Kidney (tissue), 14 donors: ENCODE results near the gene MYL11. TPM values are rescaled to one million over a fixed set of nuclear protein-coding genes. Genes with fewer than 3 reads are reported as not detected.

ENCODE experiments used
- DNase-seq, 5 donors: peaks; one replicate each; pipeline ENCODE4 v3.0.0-alpha.2; 2013 to 2020
- FAIRE-seq: peaks from 2 replicates; lab custom pipeline; 2012; peaks lifted over from hg19 to GRCh38; lab: Jason Lieb, UNC
- H3K27ac ChIP-seq, 2 donors: one replicate each; pipeline ENCODE4 v1.7.0; 2013; ENCODE audit warnings: low read depth in 2 of 2, low read length in 2 of 2, inconsistent platforms in 1 of 2
- H3K27me3 ChIP-seq: one replicate; pipeline ENCODE4 v1.7.1; 2013; ENCODE audit warnings: low read length, inconsistent platforms; ENCODE audit not compliant: control insufficient read depth, insufficient read depth
- H3K36me3 ChIP-seq, 3 donors: one replicate each; pipeline versions ENCODE4 v1.7.0 to v1.7.1; 2013; ENCODE audit warnings: low read length in 3 of 3, control low read depth in 1 of 3, inconsistent platforms in 1 of 3; ENCODE audit not compliant: insufficient read depth in 3 of 3, control insufficient read depth in 2 of 3
- H3K4me1 ChIP-seq, 3 donors: one replicate each; pipeline versions ENCODE4 v1.7.0 to v1.7.1; 2013; ENCODE audit warnings: low read length in 3 of 3, inconsistent platforms in 1 of 3, low read depth in 1 of 3; ENCODE audit not compliant: control insufficient read depth in 2 of 3, insufficient read depth in 2 of 3
- H3K4me3 ChIP-seq, 3 donors: one replicate each; pipeline versions ENCODE4 v1.7.0 to v1.8.1; 2013; ENCODE audit warnings: low read length in 3 of 3, control low read depth in 1 of 3, inconsistent platforms in 1 of 3
- H3K9ac ChIP-seq, 3 donors: one replicate each; pipeline versions ENCODE4 v1.7.0 to v1.7.1; 2013; ENCODE audit warnings: low read length in 3 of 3, control low read depth in 1 of 3, inconsistent platforms in 1 of 3
- H3K9me3 ChIP-seq, 3 donors: one replicate each; pipeline versions ENCODE4 v1.7.0 to v1.7.1; 2013; ENCODE audit warnings: low read length in 3 of 3, control low read depth in 1 of 3, inconsistent platforms in 1 of 3; ENCODE audit not compliant: control insufficient read depth in 2 of 3, insufficient read depth in 1 of 3
- intact Hi-C: fragments of 100-400 bp; cut with DNase I; formaldehyde crosslinking; loops from one replicate; pipeline ENCODE4 v1.11.1; 2022
- polyA plus RNA-seq: library from polyadenylated mRNA; stranded (reverse); fragments of 350-450 nt; fragmentation: Illumina TruSeq; extraction: RNeasy Lipid Tissue Mini Kit (QIAGEN cat#74804); gene quantifications from one replicate; pipeline ENCODE4 v1.2.3, GENCODE V29; 2014; ENCODE audit warnings: low read depth, low replicate concordance; ENCODE audit not compliant: insufficient read depth
- total RNA-seq: library from RNA; stranded (reverse); fragmentation: NEBNext Ultra II Directional; extraction: Animal tissue kit (Norgen Biotek cat#: 25700); gene quantifications from one replicate; pipeline ENCODE4 v1.2.1, GENCODE V29; 2021
- TF ChIP-seq, protein P1 (sequence below): IDR thresholded peaks from 3 replicates; pipeline ENCODE4 v1.5.1; 2012; ENCODE audit warnings: mild to moderate bottlenecking, moderate library complexity, borderline replicate concordance; ENCODE audit not compliant: insufficient read depth; ENCODE audit errors: extremely low read depth
- donor health status: control.
- donor health status: control.
- donor health status: control.
- donor health status: control.
- donor health status: control.
- donor health status: DM: yes; HTN: yes; CAD: no.
- donor health status: Normal renal cell carcinoma (clear cell type).

Gene MYL11
- total and polyA plus RNA-seq, 2 donors from 2014 or later: 2.3 TPM; not detected in 1

- intact Hi-C loops: no loop called here
- H3K4me1 ChIP-seq: peaks cover 0 to 20% (median 4%) of the 10 kb centered on the region in 3 donors
- FAIRE-seq: no peak
- H3K9me3 ChIP-seq: no peaks in the 10 kb centered on the region
- H3K27me3 ChIP-seq: no peaks in the 10 kb centered on the region
- H3K27ac ChIP-seq: peak overlapping the region; percentile 47 to 69
- H3K9ac ChIP-seq: peak overlapping the region; percentile 53 to 78 (median 65)
- peak overlapping the region; percentile 61 to 89 (median 80) for H3K4me3 ChIP-seq
- TF ChIP-seq, protein P1, sequence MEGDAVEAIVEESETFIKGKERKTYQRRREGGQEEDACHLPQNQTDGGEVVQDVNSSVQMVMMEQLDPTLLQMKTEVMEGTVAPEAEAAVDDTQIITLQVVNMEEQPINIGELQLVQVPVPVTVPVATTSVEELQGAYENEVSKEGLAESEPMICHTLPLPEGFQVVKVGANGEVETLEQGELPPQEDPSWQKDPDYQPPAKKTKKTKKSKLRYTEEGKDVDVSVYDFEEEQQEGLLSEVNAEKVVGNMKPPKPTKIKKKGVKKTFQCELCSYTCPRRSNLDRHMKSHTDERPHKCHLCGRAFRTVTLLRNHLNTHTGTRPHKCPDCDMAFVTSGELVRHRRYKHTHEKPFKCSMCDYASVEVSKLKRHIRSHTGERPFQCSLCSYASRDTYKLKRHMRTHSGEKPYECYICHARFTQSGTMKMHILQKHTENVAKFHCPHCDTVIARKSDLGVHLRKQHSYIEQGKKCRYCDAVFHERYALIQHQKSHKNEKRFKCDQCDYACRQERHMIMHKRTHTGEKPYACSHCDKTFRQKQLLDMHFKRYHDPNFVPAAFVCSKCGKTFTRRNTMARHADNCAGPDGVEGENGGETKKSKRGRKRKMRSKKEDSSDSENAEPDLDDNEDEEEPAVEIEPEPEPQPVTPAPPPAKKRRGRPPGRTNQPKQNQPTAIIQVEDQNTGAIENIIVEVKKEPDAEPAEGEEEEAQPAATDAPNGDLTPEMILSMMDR: no peak
- peaks cover 0 to 10% (median 9%) of the 10 kb centered on the region in 3 donors for H3K36me3 ChIP-seq
- DNase-seq: peak in 3 of 5 donors; percentile 33 to 88 (median 78)
Observed at GRCh38 chr16:30369091-30369937, 5.3 kb upstream of the MYL11 start.

- Histone ChIP-seq H3K27ac (peak overlapping the region; percentile 47 to 69), H3K27me3 (no peaks in the 10 kb centered on the region), H3K9ac (peak overlapping the region in 1 of 3 donors; percentile 65), H3K36me3 (peaks cover 0 to 5% (median 2%) of the 10 kb centered on the region in 3 donors), H3K4me1 (peaks cover 0 to 20% (median 4%) of the 10 kb centered on the region in 3 donors), H3K9me3 (no peaks in the 10 kb centered on the region), H3K4me3 (peak overlapping the region in 1 of 3 donors; percentile 89)
- DNase-seq (no peak), FAIRE-seq (no peak)
- TF ChIP-seq, protein P1: peak; percentile 9
- intact Hi-C loops: no loop called here
Observed at GRCh38 chr16:30369938-30370455, 4.6 kb upstream of the MYL11 start.

- no peaks in the 10 kb centered on the region for H3K27me3 ChIP-seq
- peak within 1 kb of the TSS; percentile 53 to 84 (median 65) for H3K9ac ChIP-seq
- peaks cover 0 to 20% (median 4%) of the 10 kb centered on the region in 3 donors for H3K4me1 ChIP-seq
- intact Hi-C loops: no loop called here
- TF ChIP-seq, protein P1: peak; percentile 33
- DNase-seq (peak; percentile 98 to 100 (median 100)), FAIRE-seq (peak; percentile 99)
- peak within 1 kb of the TSS; percentile 61 to 89 (median 80) for H3K4me3 ChIP-seq
- H3K36me3 ChIP-seq: peaks cover 0 to under 1% (median 0%) of the 10 kb centered on the region in 3 donors
- no peaks in the 10 kb centered on the region for H3K9me3 ChIP-seq
- H3K27ac ChIP-seq: peak within 1 kb of the TSS; percentile 54 to 89
Observed at GRCh38 chr16:30370456-30371247, 4.0 kb upstream of the MYL11 start, which contains the start of gene TBC1D10B. TSS of gene TBC1D10B (minus strand) at chr16:30370494. CDS start at chr16:30370183, 311 bp downstream.
